Endodermal cell (in vitro differentiated cells): ENCODE data around the gene SLC13A3. TPM values are rescaled to one million over a fixed set of nuclear protein-coding genes. Genes with fewer than 3 reads are reported as not detected.
A peak's percentile ranks its signal among the peaks of the same experiment; 100 is the strongest.

Source experiments
- DNase-seq: peaks from one replicate; pipeline ENCODE4 v3.0.0-alpha.2; 2017
- H3K27ac ChIP-seq: 2 replicates; pipeline ENCODE4 v1.5.1; 2013; ENCODE audit warnings: mild to moderate bottlenecking, low read depth, low read length, moderate library complexity
- H3K27me3 ChIP-seq: 2 replicates; pipeline ENCODE4 v1.6.1; 2013; ENCODE audit warnings: mild to moderate bottlenecking, low read length, moderate library complexity; ENCODE audit not compliant: insufficient read depth, control insufficient read depth, poor library complexity, severe bottlenecking
- H3K36me3 ChIP-seq: 2 replicates; pipeline ENCODE4 v1.7.0; 2013; ENCODE audit warnings: mild to moderate bottlenecking, low read length, moderate library complexity; ENCODE audit not compliant: control insufficient read depth, insufficient read depth
- H3K4me1 ChIP-seq: one replicate; pipeline ENCODE4 v1.7.0; 2013; ENCODE audit warnings: low read length; ENCODE audit not compliant: control insufficient read depth, insufficient read depth
- H3K4me3 ChIP-seq: 2 replicates; pipeline ENCODE4 v1.5.1; 2013; ENCODE audit warnings: mild to moderate bottlenecking, low read length, moderate library complexity
- H3K9ac ChIP-seq: 2 replicates; pipeline ENCODE4 v1.6.1; 2013; ENCODE audit warnings: mild to moderate bottlenecking, low read length, moderate library complexity; ENCODE audit not compliant: poor library complexity, severe bottlenecking; ENCODE audit errors: extremely low read depth
- H3K9me3 ChIP-seq: 2 replicates; pipeline ENCODE4 v1.6.1; 2013; ENCODE audit warnings: mild to moderate bottlenecking, low read length, moderate library complexity; ENCODE audit not compliant: control insufficient read depth
- H3K27ac Mint-ChIP-seq: 2 replicates; pipeline ENCODE4 v1.8.0; 2020; ENCODE audit warnings: mixed read lengths
- H3K27me3 Mint-ChIP-seq: 2 replicates; pipeline ENCODE4 v1.8.0; 2021; ENCODE audit warnings: mild to moderate bottlenecking, mixed read lengths; ENCODE audit not compliant: insufficient read depth
- H3K36me3 Mint-ChIP-seq: 2 replicates; pipeline ENCODE4 v1.8.0; 2020; ENCODE audit warnings: low read depth, mixed read lengths
- H3K4me1 Mint-ChIP-seq: 2 replicates; pipeline ENCODE4 v1.8.0; 2020; ENCODE audit warnings: mixed read lengths
- H3K4me3 Mint-ChIP-seq: 2 replicates; pipeline ENCODE4 v1.8.0; 2020; ENCODE audit warnings: mild to moderate bottlenecking, moderate library complexity, mixed read lengths
- H3K9me3 Mint-ChIP-seq: 2 replicates; pipeline ENCODE4 v1.8.0; 2020; ENCODE audit warnings: mild to moderate bottlenecking, mixed read lengths
- CTCF ChIP-seq: fragments of 200-600 bp; sonication (generic); conservative IDR thresholded peaks from 2 replicates; pipeline ENCODE4 v1.5.0; 2021; ENCODE audit warnings: antibody characterized with exemption, mild to moderate bottlenecking
- WGBS, 2 experiments: methylation state at CpG; one replicate each; pipeline versions ENCODE4 v1.1.5 to v1.1.7; 2013; ENCODE audit warnings: missing lambda C conversion rate in 2 of 2, mixed read lengths in 1 of 2; ENCODE audit not compliant: insufficient coverage in 1 of 2, insufficient read length in 1 of 2; 5-methylcytosine and 5-hydroxymethylcytosine counted together
- total RNA-seq, 2 donors: library from RNA; stranded (reverse); fragmentation: NEBNext Ultra II Directional in 1 of 2; extraction: Animal tissue kit (Norgen Biotek cat#: 25700) in 1 of 2; gene quantifications; 2 replicates in 1 of 2; 3 replicates in 1 of 2; pipeline ENCODE4 v1.2.1, GENCODE V29; 2021

SLC13A3 gene
- total RNA-seq, 2 donors from 2014 or later: 7.3 to 9.0 TPM

GRCh38 chr20:46584508-46584907 is 66.8 kb downstream of the SLC13A3 start:
- H3K36me3 Mint-ChIP-seq: peaks cover 14% of the 10 kb centered on the region
- H3K9ac ChIP-seq: no peak overlapping the region
- no peak for DNase-seq
- no peak overlapping the region for H3K4me3 Mint-ChIP-seq
- peak overlapping the region; percentile 21 for H3K4me3 ChIP-seq
- peaks cover 24% of the 10 kb centered on the region for H3K9me3 ChIP-seq
- H3K27ac Mint-ChIP-seq: no peak overlapping the region
- H3K36me3 ChIP-seq: peaks cover 7% of the 10 kb centered on the region
- H3K4me1 Mint-ChIP-seq: peaks cover 24% of the 10 kb centered on the region
- no peak for TF ChIP-seq CTCF
- H3K27me3 ChIP-seq: no peaks in the 10 kb centered on the region
- peaks cover 12% of the 10 kb centered on the region for H3K4me1 ChIP-seq
- 45% methylated on average over 2 of the region's 2 CpGs; no CpG with 5 or more reads in 1 of the 2 experiments for WGBS, 2 experiments
- peaks cover 16% of the 10 kb centered on the region for H3K9me3 Mint-ChIP-seq
- H3K27me3 Mint-ChIP-seq: peaks cover 3% of the 10 kb centered on the region
- H3K27ac ChIP-seq: no peak overlapping the region

GRCh38 chr20:46583411-46584214 is 67.6 kb downstream of the SLC13A3 start:
- peak overlapping the region; percentile 21 for H3K4me3 ChIP-seq
- Mint-ChIP-seq H3K27me3 (peaks cover 2% of the 10 kb centered on the region), H3K4me3 (peak overlapping the region; percentile 27), H3K36me3 (peaks cover 16% of the 10 kb centered on the region), H3K27ac (peak overlapping the region; percentile 89), H3K4me1 (peaks cover 21% of the 10 kb centered on the region), H3K9me3 (peaks cover 16% of the 10 kb centered on the region)
- no peaks in the 10 kb centered on the region for H3K27me3 ChIP-seq
- no peak overlapping the region for H3K27ac ChIP-seq
- H3K9ac ChIP-seq: no peak overlapping the region
- DNase-seq: peak; percentile 96
- 13 to 17% methylated on average over 9 to 17 of the region's 17 CpGs for WGBS, 2 experiments
- peaks cover 23% of the 10 kb centered on the region for H3K9me3 ChIP-seq
- peaks cover 12% of the 10 kb centered on the region for H3K4me1 ChIP-seq
- no peak for TF ChIP-seq CTCF
- H3K36me3 ChIP-seq: peaks cover 7% of the 10 kb centered on the region

- Mint-ChIP-seq H3K9me3 (peaks cover 16% of the 10 kb centered on the region), H3K27ac (peak overlapping the region; percentile 28), H3K27me3 (peaks cover 2% of the 10 kb centered on the region), H3K36me3 (peaks cover 17% of the 10 kb centered on the region), H3K4me1 (peaks cover 21% of the 10 kb centered on the region), H3K4me3 (no peak overlapping the region)
- no peaks in the 10 kb centered on the region for H3K27me3 ChIP-seq
- TF ChIP-seq CTCF: peak; percentile 55
- no peak for DNase-seq
- no peak overlapping the region for H3K27ac ChIP-seq
- 91% methylated on average over 3 to 5 of the region's 5 CpGs for WGBS, 2 experiments
- H3K36me3 ChIP-seq: peaks cover 7% of the 10 kb centered on the region
- peaks cover 12% of the 10 kb centered on the region for H3K4me1 ChIP-seq
- peak overlapping the region; percentile 21 for H3K4me3 ChIP-seq
- H3K9ac ChIP-seq: no peak overlapping the region
- H3K9me3 ChIP-seq: peaks cover 23% of the 10 kb centered on the region
These were observed 68.6 kb downstream of the SLC13A3 start for GRCh38 chr20:46582648-46583047.
